Vagina (tissue), 2 donors: ENCODE data around the gene TBXAS1.

ENCODE experiments used
- CTCF ChIP-seq, 3 experiments: fragments of 450-650 bp in 2 of 3; fragments of 200-600 bp in 1 of 3; sonication (generic) in 1 of 3; IDR thresholded peaks; one replicate each; pipeline ENCODE4 v1.5.1; 2017 to 2019; ENCODE audit warnings: antibody characterized with exemption in 3 of 3, mild to moderate bottlenecking in 2 of 3, moderate library complexity in 2 of 3
- POLR2A ChIP-seq, 2 donors: fragments of 450-650 bp; IDR thresholded peaks; one replicate each; pipeline ENCODE4 v1.6.1; 2017; ENCODE audit warnings: antibody characterized with exemption in 2 of 2, mild to moderate bottlenecking in 2 of 2, moderate library complexity in 2 of 2
- POLR2AphosphoS5 ChIP-seq, 2 donors: sonication (generic); formaldehyde crosslinking; IDR thresholded peaks; one replicate each; pipeline ENCODE4 v1.9.0; 2017; ENCODE audit warnings: antibody characterized with exemption in 2 of 2, mild to moderate bottlenecking in 2 of 2, low read depth in 1 of 2; ENCODE audit not compliant: insufficient read depth in 1 of 2

GRCh38 chr7:139830782-139831501 lies 1.9 kb downstream of the TBXAS1 start:
- no peak for TF ChIP-seq CTCF (IDR thresholded peaks at IDR 0.05)
- no peak for TF ChIP-seq POLR2AphosphoS5 (IDR thresholded peaks at IDR 0.05; ENCODE audit: insufficient read depth in 1 of 2, low read depth in 1 of 2)
- TF ChIP-seq POLR2A (IDR thresholded peaks at IDR 0.05), result no peak
